ENCODE results near the gene TGFBR2.
A peak's percentile ranks its signal among the peaks of the same experiment; 100 is the strongest.
"Not testable (repeated sequence)": the region's sequence is repeated elsewhere in the genome, so short reads cannot be mapped to it uniquely, and the experiment has no call there.

TGFBR2 gene

GRCh38 chr3:30659270-30660130 lies 53.1 kb downstream of the TGFBR2 start:
- DNase-seq = peak; percentile 83

DNA sequence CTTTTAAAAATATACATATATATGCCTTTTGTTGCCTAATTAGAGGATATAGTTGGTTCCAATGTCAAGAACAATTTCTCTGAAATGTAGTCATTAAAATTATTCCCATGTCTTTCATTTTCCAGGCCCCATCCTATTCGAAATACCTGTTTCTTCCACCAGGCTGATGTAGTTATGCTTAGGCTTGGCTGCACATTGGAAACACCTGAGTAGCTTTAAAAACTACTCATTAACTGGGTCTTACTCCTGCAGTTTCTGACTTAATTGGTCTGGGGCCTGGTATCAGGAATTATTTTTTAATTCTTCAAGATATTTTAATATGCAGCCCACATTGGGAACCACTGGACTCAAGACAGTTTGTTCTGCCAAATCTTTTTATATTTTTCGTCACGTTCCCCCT lies 53.7 kb downstream of the TGFBR2 start:
- no peak for DNase-seq

DNA sequence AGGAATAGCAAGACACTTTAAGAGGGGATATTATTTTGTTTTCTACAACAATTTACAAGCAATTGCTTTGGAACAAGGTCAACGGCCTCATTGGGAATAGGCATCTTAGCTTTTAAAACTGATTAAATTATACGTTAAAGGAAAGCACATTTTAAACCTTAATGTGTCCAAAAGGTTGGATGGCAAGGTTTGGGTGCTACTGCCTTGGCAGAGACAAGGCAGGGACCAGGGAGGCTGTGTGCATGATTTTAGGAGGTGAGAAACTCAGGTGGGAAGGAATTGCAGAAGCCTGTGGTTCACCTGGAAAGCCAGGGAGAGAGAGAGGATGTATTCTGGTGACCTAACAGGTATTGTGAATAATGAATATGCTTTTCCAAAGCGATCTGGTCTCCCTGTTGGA lies 54.3 kb downstream of the TGFBR2 start:
- no peak for DNase-seq

GRCh38 chr3:30661098-30661873 lies 54.9 kb downstream of the TGFBR2 start:
- no peak for DNase-seq

GRCh38 chr3:30662836-30663235 lies 56.4 kb downstream of the TGFBR2 start:
- DNase-seq = no peak

- DNase-seq = no peak
These were observed 57.3 kb downstream of the TGFBR2 start for GRCh38 chr3:30663533-30664241.

GRCh38 chr3:30664459-30664858 lies 58.1 kb downstream of the TGFBR2 start:
- DNase-seq = no peak

DNA sequence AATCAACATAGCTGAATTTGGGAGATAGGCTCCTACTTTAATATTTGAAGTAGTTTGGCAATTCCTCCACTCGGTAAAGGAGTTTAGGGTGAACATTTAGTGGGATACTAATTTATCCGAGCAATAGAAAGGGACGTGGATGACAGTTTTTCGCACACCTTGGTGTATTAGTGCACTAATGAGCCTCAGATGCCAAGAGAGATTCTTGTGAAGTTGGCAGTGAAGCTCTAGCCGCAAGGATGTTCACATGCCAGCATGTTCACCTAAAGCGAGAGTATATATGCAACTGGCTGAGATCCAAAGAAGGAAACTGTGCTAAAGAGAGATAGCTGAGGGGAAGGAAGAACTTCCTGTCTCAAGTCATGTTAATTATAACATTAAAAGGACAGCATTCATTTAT lies 58.5 kb downstream of the TGFBR2 start:
- DNase-seq = no peak

DNA sequence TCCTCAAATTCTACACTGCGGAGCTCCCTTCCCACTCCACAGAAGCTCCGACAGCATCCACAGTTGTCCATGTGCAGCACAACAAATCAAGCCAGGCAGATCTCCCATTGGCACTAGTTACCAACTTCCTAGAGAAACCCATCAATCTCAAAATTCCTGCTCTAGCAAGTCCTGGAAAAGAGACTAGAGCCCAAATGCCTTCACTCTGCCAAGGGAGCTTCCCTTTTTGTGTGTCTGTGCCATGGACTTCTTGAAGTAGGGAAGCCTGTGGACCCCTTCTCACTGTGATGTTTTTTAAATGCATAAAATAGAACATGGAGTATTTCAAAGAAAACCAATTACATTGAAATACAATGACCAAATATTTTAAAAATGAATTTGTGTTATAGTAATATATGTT lies 59.1 kb downstream of the TGFBR2 start:
- no peak for DNase-seq

DNA sequence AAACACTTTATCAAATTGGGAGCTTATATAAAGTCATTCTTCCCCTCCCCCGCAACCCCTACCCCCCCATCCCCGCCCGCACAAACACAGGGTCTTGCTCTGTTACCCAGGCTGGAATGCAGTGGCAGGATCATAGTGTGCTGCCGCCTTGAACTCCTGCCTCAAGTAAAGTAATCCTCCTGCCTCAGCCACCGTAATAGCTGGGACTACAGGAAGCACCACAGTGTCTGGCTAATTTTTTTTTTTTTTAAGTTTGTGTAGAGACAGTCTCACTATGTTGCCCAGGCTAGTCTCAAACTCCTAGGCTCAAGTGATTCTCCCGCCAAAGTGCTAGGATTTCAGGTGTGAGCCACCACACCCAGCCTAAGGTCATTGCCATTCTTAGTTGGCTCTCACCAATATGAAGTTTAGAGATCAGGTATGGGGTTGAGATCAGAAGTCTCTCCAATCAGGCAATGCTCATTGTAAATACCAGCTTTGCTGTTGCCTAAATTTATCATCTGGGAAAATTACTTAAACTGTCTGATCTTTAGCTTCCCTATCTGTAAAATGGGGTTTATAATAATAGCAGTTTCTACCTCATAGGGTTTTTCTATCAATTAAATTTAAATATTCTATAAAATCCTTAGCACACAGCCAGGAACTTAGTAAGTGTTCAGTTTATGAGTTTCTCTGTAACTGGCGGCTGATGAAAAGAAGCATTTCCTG lies 60.3 kb downstream of the TGFBR2 start:
- DNase-seq = peak; percentile 88

- peak; percentile 92 for DNase-seq
These were observed 60.9 kb downstream of the TGFBR2 start for GRCh38 chr3:30667280-30667651.

- DNase-seq = no peak
These were observed 61.7 kb downstream of the TGFBR2 start for GRCh38 chr3:30668051-30668609.

DNA sequence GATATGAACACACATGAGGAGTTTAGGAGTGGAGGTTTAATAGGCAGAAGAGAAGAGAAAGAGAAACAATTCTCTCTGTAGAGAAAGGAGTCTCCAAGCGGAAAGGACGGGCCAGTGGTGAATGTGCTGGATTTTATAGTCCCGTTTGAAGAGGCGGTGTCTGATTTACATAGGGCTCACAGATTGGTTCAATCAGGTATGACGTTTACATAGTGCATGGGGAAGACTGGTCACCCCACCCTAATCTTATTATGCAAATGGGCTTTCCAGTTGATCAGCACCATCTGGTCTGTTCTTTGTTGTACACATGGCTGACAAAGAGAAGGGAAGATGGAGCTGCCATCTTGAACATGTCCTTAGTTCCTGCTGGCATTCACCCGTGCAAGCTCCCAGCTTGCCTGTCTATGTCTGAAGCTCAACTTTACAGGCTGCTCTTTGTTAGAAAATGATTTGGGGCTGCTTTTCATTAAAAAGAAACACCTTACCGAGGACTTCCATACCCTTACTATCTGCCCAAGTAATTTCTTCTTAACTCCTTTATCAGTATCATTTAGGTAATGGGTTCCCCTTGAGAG lies 63.0 kb downstream of the TGFBR2 start:
- DNase-seq = not testable (repeated sequence)

- DNase-seq = no peak
These were observed 63.9 kb downstream of the TGFBR2 start for GRCh38 chr3:30670292-30670691.

GRCh38 chr3:30671527-30672286 lies 65.3 kb downstream of the TGFBR2 start:
- no peak for DNase-seq

DNA sequence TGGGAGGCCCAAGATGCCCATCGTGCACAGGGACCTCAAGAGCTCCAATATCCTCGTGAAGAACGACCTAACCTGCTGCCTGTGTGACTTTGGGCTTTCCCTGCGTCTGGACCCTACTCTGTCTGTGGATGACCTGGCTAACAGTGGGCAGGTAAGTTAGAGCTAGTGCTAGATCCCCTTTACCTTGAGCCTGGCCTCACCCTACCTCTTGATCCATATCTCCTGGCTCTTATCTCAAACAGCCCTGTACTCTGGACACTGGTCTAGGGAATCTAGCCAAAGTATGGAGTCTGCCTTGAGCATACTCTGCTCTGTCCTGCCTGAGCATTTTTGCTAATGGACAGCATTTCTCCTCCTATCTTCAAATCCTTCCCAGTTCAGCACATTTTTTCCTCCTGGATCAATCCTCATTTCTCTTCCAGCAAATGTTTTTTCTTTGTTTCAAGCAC lies 65.9 kb downstream of the TGFBR2 start:
- DNase-seq = no peak

DNA sequence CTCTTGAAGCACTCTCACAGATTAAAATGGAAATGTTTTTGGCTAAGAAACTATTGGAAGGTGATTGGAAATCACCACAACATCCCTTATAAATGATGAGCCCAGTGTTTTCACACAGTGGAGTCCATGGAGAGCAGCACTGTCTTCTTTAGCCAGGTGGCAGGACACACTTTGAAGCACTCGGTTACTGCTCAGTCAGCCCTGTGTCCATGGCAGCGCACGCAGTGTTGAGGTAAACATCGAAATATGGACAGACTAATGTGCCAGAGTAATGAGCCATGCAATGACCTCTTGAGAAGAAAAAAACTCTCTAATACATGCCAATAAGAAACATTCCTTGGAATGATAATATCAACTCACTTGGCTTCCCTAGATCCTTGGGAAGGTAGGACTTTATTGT lies 66.6 kb downstream of the TGFBR2 start:
- DNase-seq = no peak

GRCh38 chr3:30673425-30674341 lies 67.3 kb downstream of the TGFBR2 start:
- no peak for DNase-seq

DNA sequence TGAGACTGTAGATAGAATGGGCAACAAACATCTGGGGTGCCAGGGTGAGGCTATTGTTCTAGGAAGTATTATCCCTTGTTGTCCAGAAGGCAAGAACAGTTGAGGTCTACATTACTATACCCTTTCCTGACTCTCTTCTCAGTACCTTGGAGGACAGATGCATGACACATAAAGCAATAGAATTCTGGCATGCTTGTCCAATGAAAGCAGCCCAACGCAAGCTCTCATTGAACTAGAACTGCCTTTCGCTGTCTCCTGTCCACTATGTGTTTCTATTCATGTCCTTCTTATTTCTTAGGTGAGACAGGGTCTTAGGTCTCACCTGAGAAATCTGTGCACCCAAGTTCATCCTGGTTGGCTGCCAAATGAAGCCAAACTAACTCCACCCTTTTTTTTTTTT lies 68.6 kb downstream of the TGFBR2 start:
- no peak for DNase-seq

DNA sequence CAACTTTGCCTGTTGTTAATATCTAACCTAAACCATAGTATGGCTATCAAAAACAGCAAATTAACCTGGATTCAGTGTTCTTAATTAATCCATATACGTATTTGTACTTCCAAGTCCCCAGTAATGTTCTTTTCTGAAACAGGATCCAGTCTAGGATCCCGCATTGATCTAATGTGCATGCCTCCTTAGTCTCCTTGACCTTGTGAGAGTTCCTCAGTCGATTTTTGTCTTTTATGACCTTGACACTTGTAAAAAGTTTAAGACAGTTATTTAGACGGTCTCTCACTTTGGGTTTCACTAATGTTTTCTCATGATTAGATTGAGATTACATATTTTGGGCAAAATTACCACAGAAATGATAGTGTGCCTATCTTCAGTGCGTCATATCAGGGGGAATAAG lies 69.4 kb downstream of the TGFBR2 start:
- DNase-seq = no peak

Measured in islet precursor cell (in vitro differentiated cells).